ENCODE measurements around the gene UBQLN4.
A peak's percentile ranks its signal among the peaks of the same experiment; 100 is the strongest.

DNA sequence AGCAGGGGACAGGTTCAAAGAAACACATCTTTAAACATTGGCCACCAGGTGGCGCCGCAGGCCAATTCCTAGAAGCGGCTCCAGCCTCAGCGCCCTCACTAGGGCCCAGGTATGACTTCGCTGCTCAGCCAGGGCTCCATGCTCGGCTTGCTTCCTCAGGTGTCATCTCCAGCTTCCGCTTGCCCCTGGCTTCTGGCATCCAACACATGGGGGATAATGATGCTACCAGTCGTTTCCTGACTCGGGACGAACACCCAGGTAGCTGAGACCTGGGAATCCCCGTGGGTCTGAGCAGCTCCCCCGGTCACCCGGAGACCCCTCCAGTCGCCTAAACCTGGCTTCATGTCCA, 37.2 kb upstream of the UBQLN4 start:
- TF ChIP-seq, protein P1, sequence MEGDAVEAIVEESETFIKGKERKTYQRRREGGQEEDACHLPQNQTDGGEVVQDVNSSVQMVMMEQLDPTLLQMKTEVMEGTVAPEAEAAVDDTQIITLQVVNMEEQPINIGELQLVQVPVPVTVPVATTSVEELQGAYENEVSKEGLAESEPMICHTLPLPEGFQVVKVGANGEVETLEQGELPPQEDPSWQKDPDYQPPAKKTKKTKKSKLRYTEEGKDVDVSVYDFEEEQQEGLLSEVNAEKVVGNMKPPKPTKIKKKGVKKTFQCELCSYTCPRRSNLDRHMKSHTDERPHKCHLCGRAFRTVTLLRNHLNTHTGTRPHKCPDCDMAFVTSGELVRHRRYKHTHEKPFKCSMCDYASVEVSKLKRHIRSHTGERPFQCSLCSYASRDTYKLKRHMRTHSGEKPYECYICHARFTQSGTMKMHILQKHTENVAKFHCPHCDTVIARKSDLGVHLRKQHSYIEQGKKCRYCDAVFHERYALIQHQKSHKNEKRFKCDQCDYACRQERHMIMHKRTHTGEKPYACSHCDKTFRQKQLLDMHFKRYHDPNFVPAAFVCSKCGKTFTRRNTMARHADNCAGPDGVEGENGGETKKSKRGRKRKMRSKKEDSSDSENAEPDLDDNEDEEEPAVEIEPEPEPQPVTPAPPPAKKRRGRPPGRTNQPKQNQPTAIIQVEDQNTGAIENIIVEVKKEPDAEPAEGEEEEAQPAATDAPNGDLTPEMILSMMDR (conservative IDR thresholded peaks at IDR 0.05; ENCODE audit: low read length), result peak; percentile 88
- no peak for TF ChIP-seq EZH2phosphoT487 (IDR thresholded peaks at IDR 0.05; ENCODE audit: borderline replicate concordance)
